ACHN (cell line): ENCODE data around the gene FAIM2.

ENCODE experiments used
- DNase-seq: peaks from one replicate; pipeline ENCODE4 v3.0.0-alpha.2; 2015
- in situ Hi-C: cut with HindIII; loops from 2 replicates; pipeline ENCODE4 v1.10.0; 2017; ENCODE audit warnings: low sequenced_read_pairs, low pct_ligation_motif_present, low pct_unique_long_range_greater_than_20kb

Gene FAIM2

DNA sequence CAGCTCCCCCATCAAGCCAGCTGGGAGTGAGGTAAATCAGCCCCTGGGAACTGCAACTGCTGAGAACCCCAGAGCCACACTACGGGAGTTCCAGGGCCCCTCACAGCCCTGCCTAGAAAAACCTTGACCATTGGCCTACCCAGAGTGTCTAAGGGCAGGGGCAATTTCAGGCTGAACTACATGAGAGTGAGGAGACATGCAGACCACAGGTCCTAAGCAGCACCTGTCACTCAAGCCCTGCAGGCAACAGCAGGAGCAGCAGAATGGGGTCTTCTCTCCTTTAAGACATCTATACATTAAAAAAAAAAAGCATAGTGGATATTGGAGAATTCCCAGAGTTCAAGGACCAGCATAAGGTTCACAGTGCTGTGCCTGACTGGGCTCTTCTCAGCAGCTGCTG is 80.3 kb downstream of the FAIM2 start:
- DNase-seq: no peak
- in situ Hi-C loops: no loop called here

DNA sequence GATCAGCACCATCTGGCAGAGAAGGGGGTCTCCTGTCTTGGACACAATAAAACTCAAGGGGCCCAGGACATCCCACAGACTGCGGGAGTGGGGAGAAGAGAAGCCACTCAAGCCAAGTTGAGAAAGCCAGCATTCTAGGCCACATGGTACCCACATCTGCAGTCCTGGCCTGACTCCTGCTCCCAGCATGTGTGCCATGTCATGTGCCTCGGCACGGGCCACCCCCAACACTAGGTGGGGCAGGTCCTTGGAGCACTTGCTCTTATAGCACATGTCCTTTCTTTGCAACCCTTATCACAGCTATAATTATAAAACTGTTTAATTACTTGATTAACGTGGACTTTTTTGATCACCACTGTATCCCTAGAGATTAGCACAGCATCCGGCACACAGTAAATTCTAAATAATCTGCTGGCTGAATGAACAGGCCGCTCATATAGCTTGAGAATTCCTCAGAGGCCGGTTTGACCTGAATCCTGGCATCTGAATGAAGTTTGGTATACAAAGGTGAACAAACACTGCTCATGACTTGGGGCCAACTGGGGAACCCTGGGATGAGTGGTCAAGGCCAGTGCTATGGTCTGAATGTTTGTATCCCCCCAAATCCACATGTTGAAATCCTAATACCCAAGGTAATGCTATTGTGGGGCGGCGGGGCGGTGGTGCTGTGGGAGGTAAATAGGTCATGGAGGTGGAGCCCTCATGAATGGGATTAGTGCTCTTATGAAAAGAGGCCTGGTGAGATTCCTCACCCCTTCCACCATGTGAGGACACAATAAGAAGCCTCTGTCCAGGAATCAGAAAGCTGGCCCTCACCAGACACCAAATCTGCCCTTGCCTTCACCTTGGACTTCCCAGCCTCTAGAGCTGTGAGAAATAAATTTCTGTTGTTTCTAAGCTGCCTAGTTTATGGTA is 82.1 kb downstream of the FAIM2 start:
- in situ Hi-C loops: no loop called here

DNA sequence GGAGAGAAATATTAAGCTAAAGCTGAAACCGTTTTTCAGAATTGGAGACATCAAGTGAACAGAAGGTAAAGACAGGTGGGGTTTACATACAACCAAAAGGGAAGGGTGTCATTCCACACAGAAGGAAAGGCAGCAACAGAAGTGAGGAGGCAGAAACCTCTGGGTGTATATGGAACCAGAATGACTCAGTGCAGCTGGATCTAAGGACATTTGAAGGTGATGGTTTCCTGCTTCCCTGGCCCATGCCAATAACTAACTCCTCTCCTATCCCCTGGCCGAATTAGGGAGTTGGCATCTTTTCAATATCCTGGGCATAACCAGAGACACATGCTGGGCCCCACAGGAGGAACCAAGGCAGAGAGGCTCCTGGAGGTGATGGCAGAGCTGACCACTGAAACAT is 83.9 kb downstream of the FAIM2 start:
- in situ Hi-C loops: no loop called here
- no peak for DNase-seq

More for the DNA sequence above, 82.1 kb downstream of the FAIM2 start:
- DNase-seq: no peak

GRCh38 chr12:49818241-49818895 is 85.3 kb downstream of the FAIM2 start:
- in situ Hi-C loops: no loop called here
- no peak for DNase-seq
